Panc1 (cell line): ENCODE results near the gene GSTM1. TPM values are rescaled to one million over a fixed set of nuclear protein-coding genes. Genes with fewer than 3 reads are reported as not detected.
"Not testable (repeated sequence)": the region's sequence is repeated elsewhere in the genome, so short reads cannot be mapped to it uniquely, and the experiment has no call there.

Experiments
- ATAC-seq: fragments of 200-7000 bp; cut with Tn5 transposase; 2 replicates; pipeline ENCODE4 v1.9.1; 2020; ENCODE audit warnings: mild to moderate bottlenecking, moderate library complexity
- BruUV-seq: library from RNA; stranded (reverse); fragments of 400-500 nt; replicated peaks from 2 replicates; lab custom pipeline; 2021; lab: Mats Ljungman, UMichigan
- CTCF ChIA-PET: fragments of 300-600 bp; sonication (Branson Sonifier 250); formaldehyde crosslinking; loops from one replicate; lab custom pipeline; 2022; ENCODE audit warnings: antibody characterized with exemption; lab: Charles Lee
- POLR2A ChIA-PET: fragments of 300-600 bp; sonication (Branson Sonifier 250); formaldehyde crosslinking; loops from one replicate; lab custom pipeline; 2022; ENCODE audit warnings: antibody characterized with exemption; lab: Charles Lee
- DNase-seq: peaks from one replicate; pipeline ENCODE4 v3.0.0-alpha.2; 2010; ENCODE audit warnings: low read depth, low spot score
- H3K27ac ChIP-seq: 2 replicates; pipeline ENCODE4 v1.5.1; 2011; ENCODE audit warnings: mild to moderate bottlenecking, low read length, inconsistent platforms
- H3K27me3 ChIP-seq: fragments of 200-500 bp; sonication (Bioruptor generic); 2 replicates; pipeline ENCODE4 v1.6.0; 2014; ENCODE audit warnings: low read length, inconsistent platforms; ENCODE audit not compliant: control insufficient read depth, insufficient read depth
- H3K36me3 ChIP-seq: fragments of 200-500 bp; sonication (Bioruptor generic); 2 replicates; pipeline ENCODE4 v1.5.1; 2014; ENCODE audit warnings: inconsistent platforms, mild to moderate bottlenecking, low read length, moderate library complexity; ENCODE audit not compliant: control insufficient read depth, insufficient read depth
- H3K4me1 ChIP-seq: 2 replicates; pipeline ENCODE4 v1.5.1; 2011; ENCODE audit warnings: inconsistent platforms, mild to moderate bottlenecking, low read length, moderate library complexity; ENCODE audit not compliant: control insufficient read depth, insufficient read depth
- H3K4me3 ChIP-seq, 2 experiments: 2 replicates each; pipeline ENCODE4 v1.5.1; 2011 to 2012; ENCODE audit warnings: low read depth in 2 of 2, low read length in 2 of 2, mild to moderate bottlenecking in 2 of 2, inconsistent platforms in 1 of 2, moderate library complexity in 1 of 2
- H3K9me3 ChIP-seq: fragments of 200-500 bp; sonication (Bioruptor generic); 2 replicates; pipeline ENCODE4 v1.5.1; 2014; ENCODE audit warnings: low read depth, mild to moderate bottlenecking, inconsistent platforms, low read length, moderate library complexity; ENCODE audit not compliant: control insufficient read depth, insufficient read depth
- CTCF ChIP-seq: fragments of 450-650 bp; IDR thresholded peaks from 2 replicates; pipeline ENCODE4 v1.5.1; 2017; ENCODE audit warnings: mild to moderate bottlenecking
- POLR2AphosphoS5 ChIP-seq: IDR thresholded peaks from 2 replicates; pipeline ENCODE4 v1.6.1; 2012; ENCODE audit warnings: mild to moderate bottlenecking, low read depth, low read length, moderate library complexity
- REST ChIP-seq, 2 experiments: IDR thresholded peaks; 2 replicates each; pipeline ENCODE4 v1.6.1; 2011 to 2012; ENCODE audit warnings: low read depth in 2 of 2, control low read depth in 1 of 2, low read length in 1 of 2, mild to moderate bottlenecking in 1 of 2, moderate library complexity in 1 of 2; ENCODE audit not compliant: insufficient read depth in 1 of 2
- SIN3A ChIP-seq: IDR thresholded peaks from 2 replicates; pipeline ENCODE4 v1.6.1; 2012; ENCODE audit warnings: low read depth, mild to moderate bottlenecking, low read length, moderate library complexity, borderline replicate concordance; ENCODE audit not compliant: insufficient read depth
- TCF7L2 ChIP-seq: IDR thresholded peaks from 2 replicates; pipeline ENCODE4 v1.6.1; 2011; ENCODE audit warnings: mild to moderate bottlenecking, low read depth, low read length, inconsistent platforms
- in situ Hi-C: cut with HindIII; loops from 2 replicates; pipeline ENCODE4 v1.10.0; 2016; ENCODE audit warnings: low sequenced_read_pairs, low pct_unique_long_range_greater_than_20kb
- intact Hi-C: fragments of 100-400 bp; cut with micrococcal nuclease; formaldehyde crosslinking; loops from one replicate; pipeline ENCODE4 v1.10.0; 2022; ENCODE audit not compliant: unreplicated experiment
- total RNA-seq: library from RNA; stranded (reverse); gene quantifications from one replicate; pipeline ENCODE4 v1.2.1, GENCODE V29; 2021; ENCODE audit not compliant: unreplicated experiment

GSTM1 gene
- total RNA-seq, 1 experiment from 2014 or later: not detected

DNA sequence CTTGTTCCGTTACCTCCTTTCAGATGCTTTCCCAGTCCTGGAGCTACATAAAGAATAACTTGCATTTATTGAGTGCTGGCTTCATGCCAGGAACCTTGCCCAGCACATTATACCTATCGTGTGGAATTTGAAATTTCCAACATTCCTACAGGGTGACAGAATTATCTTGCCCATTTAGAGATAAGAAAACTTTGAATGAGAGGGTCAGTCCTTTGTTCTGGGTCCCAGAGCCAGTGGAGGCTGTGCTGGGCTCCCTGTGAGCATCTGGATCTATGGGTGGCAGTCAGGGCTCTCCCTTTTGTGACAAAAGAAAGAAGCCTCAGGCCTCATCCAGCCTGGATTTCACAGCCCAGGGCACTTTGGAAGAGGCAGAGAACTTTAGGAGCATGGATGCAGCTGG, 28.5 kb upstream of the GSTM1 start:
- in situ Hi-C loops: no loop called here
- Histone ChIP-seq H3K27ac (no peak overlapping the region), H3K36me3 (no peaks in the 10 kb centered on the region; the same call in 1 of the 2 replicates), H3K27me3 (no peaks in the 10 kb centered on the region), H3K4me3 (no peak overlapping the region), H3K4me1 (no peaks in the 10 kb centered on the region; the same call in 1 of the 2 replicates), H3K9me3 (no peaks in the 10 kb centered on the region)
- CTCF ChIA-PET: no interaction called here
- POLR2A ChIA-PET: no interaction called here
- intact Hi-C loops: no loop called here
- DNase-seq: no peak
- no peak for ATAC-seq
- BruUV-seq: no TSS peak
- no peak for TF ChIP-seq POLR2AphosphoS5
- no peak for TF ChIP-seq CTCF
- no peak for TF ChIP-seq REST (IDR thresholded peaks at IDR 0.05; ENCODE audit: insufficient read depth in 1 of 2, low read depth in 2 of 2, low read length in 1 of 2)
- no peak for TF ChIP-seq SIN3A
- TF ChIP-seq TCF7L2: no peak

DNA sequence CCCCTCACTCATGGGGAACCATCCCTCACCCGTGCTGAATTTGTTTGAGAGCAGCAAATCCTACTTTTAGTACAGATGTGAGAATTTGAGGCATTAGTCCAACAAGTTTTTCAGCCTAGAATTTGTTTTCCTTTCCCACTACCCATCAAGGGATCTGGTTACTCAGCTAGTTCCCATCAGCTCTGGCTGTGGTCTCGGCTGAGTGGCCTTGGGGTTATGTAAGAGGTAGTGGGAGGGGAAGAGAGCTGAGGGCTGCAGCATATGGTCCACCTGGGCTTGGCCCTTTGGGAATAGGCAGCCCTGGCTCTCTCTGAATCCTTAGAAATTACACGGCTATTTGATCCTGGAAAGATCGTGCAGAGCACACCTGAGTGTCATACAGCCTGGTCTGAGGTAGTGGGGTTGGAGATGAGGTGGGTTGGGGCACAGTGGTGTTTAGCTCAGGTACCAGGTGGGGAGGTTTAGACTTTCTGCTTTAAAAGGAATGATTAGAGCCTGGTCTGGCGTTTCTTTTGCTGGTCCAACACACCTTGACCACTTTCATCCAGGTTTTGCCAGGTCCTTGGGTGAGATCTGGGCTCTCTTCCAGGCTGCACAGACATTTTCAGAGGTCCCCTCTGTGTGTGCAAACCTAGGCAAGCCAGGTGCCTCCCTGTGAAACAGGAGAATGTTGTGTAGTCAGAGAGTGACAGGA, 27.5 kb upstream of the GSTM1 start:
- DNase-seq (no peak), ATAC-seq (no peak)
- no TSS peak for BruUV-seq
- Histone ChIP-seq H3K27ac (no peak overlapping the region), H3K4me1 (no peaks in the 10 kb centered on the region; the same call in 1 of the 2 replicates), H3K4me3 (no peak overlapping the region), H3K27me3 (no peaks in the 10 kb centered on the region), H3K9me3 (no peaks in the 10 kb centered on the region), H3K36me3 (no peaks in the 10 kb centered on the region; the same call in 1 of the 2 replicates)
- TF ChIP-seq POLR2AphosphoS5 (no peak), TCF7L2 (no peak), REST (IDR thresholded peaks at IDR 0.05; ENCODE audit: insufficient read depth in 1 of 2, low read depth in 2 of 2, low read length in 1 of 2) (no peak), CTCF (no peak), SIN3A (no peak)
- ChIA-PET POLR2A (no interaction called here), CTCF (no interaction called here)
- intact Hi-C loops: no loop called here
- in situ Hi-C loops: no loop called here

DNA sequence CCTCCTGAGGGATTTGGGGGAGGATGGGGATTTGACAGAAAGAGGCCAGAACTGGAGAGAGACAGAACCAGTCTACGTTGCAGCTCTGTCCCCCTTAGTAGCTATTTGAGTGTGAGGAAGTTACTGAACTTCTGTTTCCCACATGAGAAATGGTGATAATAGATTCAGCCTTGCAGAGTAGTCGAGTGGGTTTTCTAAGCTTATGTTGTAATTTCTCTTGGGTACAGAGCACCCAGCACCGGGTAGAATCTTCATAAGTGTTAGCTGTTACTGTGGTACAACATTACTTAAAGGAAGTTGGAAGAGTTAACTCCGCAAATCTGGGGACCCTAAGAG, 27.0 kb upstream of the GSTM1 start:
- ATAC-seq, intact Hi-C loops, H3K9me3 ChIP-seq, POLR2A ChIA-PET, in situ Hi-C loops, H3K27me3 ChIP-seq, H3K4me3 ChIP-seq, H3K36me3 ChIP-seq, CTCF ChIA-PET, BruUV-seq, H3K4me1 ChIP-seq, DNase-seq, H3K27ac ChIP-seq: not testable (repeated sequence)
